Measurements from ENCODE around the gene PCDH10.

DNA sequence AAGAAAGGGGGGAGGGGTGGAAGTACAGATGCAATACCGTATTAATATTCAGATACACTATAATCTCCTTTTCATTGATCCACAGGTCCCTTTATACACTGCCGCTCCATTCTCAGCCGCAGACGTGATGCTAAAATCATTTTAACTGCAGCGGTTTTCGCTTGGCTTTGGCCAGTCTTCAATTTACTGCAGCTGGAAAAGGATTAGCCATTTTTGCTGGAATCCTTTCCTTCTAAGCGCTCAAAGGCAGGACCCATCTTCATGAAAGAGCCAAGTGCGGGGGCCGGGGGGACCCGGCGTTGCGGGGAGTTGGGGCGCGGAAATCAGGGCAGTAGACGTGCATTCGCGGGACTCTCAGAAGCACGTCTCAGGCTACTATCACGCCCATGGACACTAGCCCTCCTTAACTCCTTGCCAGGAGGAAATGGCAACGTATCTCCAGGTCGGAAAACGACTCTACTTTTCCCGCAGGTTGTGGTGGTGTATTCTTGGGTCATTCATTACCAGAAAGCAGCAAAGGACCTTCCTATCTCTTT, 1.7 kb upstream of the PCDH10 start:
- TF ChIP-seq, protein P1, sequence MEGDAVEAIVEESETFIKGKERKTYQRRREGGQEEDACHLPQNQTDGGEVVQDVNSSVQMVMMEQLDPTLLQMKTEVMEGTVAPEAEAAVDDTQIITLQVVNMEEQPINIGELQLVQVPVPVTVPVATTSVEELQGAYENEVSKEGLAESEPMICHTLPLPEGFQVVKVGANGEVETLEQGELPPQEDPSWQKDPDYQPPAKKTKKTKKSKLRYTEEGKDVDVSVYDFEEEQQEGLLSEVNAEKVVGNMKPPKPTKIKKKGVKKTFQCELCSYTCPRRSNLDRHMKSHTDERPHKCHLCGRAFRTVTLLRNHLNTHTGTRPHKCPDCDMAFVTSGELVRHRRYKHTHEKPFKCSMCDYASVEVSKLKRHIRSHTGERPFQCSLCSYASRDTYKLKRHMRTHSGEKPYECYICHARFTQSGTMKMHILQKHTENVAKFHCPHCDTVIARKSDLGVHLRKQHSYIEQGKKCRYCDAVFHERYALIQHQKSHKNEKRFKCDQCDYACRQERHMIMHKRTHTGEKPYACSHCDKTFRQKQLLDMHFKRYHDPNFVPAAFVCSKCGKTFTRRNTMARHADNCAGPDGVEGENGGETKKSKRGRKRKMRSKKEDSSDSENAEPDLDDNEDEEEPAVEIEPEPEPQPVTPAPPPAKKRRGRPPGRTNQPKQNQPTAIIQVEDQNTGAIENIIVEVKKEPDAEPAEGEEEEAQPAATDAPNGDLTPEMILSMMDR (IDR thresholded peaks at IDR 0.05), result no peak
- TF ChIP-seq POLR2A (IDR thresholded peaks at IDR 0.05), result no peak

Measured in thyroid gland (tissue), 4 donors.